ENCODE data around the gene FRS2.
A peak's percentile ranks its signal among the peaks of the same experiment; 100 is the strongest.

FRS2 gene

GRCh38 chr12:69464428-69464827 is 5.8 kb upstream of the FRS2 start:
- DNase-seq (ENCODE audit: low spot score), result no peak

GRCh38 chr12:69466867-69467266 is 3.3 kb upstream of the FRS2 start:
- DNase-seq (ENCODE audit: low spot score), result no peak

- no peak for DNase-seq (ENCODE audit: low spot score)
These were observed 2.8 kb upstream of the FRS2 start for GRCh38 chr12:69467366-69467765.

GRCh38 chr12:69468237-69469026 is 1.8 kb upstream of the FRS2 start:
- peak; percentile 24 for DNase-seq (ENCODE audit: low spot score)

GRCh38 chr12:69469854-69470188 is 367 bp upstream of the FRS2 start:
- DNase-seq (ENCODE audit: low spot score), result no peak

DNA sequence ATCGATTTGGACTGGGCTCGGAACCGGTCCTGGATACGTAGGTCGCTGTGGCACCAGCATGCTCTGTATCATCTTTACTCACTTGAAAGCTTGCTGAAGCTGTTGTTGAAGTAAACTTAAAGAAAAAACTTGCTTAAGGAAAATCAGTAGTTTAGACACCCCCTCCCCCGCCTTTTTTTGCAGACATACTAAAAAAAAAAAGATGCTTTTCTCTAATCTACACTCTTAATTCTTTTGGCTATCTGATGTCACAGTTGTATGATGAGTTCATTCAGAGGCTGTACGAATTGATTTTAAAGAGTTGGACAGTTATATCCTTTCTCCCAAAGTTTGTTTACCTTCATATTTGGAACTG is 865 bp downstream of the FRS2 start:
- no peak for DNase-seq (ENCODE audit: low spot score)

DNA sequence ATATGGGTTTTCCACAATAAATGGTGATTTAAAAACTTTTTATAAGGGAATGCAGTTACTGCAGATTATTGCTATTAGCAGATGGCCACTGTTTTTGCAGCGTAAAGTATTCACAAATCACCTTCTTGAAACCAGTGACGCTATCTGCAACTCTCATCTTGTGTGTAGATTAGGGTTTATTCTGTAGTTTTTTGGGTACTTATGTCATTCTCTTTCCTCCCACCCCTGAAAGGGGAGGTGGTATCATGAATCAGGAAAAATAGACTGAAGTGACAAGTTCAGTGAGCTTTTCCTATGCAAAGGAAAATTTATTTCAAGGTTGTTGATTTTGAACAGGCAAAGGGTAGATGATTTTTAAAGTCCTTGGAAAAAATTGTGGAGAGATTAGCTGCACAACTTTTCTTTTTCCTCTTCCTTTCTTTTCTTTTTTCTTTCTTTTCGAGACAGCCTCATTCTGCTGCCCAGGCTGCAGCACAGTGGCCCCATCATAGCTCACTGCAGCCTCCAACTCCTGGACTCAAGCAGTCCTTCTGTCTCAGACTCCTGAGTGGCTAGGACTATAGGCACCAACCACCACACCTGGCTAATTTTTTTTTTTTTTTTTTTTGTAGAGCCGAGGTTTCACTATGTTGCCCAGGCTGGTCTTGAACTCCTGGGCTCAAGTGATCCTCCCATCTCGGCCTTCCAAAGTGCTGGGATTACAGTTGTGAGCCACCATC is 1.6 kb downstream of the FRS2 start:
- DNase-seq (ENCODE audit: low spot score), result no peak

DNA sequence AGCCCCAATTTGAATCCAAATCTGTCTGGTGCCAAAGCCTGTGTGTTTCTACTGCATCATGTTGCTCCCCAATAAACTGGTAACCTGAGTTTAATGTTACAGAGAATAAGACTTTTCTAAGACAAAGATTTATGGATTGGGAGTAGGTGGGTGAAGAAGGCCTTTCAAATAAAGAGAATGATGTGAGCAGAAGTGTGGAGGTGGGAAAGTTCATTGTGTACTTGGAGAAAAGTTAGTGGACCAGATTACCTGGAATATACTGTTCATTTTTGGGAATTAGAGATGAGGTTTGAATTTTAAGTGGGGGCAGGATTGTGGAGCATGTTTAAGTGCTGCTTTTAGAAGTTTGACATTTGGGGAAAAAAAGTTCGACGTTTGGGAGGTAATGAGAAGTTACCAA is 3.1 kb downstream of the FRS2 start:
- DNase-seq (ENCODE audit: low spot score), result no peak

DNA sequence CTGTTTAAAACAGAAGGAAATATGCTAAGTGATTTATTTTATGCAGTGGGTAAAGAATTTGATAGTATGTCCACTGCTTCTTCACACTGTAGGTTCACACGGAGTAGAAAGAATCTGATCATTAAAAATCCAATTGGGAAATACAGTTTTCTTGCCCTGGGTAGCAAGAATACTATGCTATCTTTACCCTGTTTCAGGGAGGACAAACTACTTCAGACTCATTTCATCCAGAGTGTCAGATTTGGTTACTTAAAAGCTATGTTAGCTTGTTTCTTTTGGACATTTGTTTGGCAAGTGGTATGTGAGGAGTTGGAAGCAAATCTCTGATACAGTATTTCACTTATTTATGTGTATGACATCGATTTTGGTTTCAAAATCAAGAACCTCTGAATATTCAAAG is 4.3 kb downstream of the FRS2 start:
- no peak for DNase-seq (ENCODE audit: low spot score)

- no peak for DNase-seq (ENCODE audit: low spot score)
These were observed 5.2 kb downstream of the FRS2 start for GRCh38 chr12:69475237-69475975.

GRCh38 chr12:69476276-69477017 is 6.3 kb downstream of the FRS2 start:
- DNase-seq (ENCODE audit: low spot score), result peak; percentile 15

DNA sequence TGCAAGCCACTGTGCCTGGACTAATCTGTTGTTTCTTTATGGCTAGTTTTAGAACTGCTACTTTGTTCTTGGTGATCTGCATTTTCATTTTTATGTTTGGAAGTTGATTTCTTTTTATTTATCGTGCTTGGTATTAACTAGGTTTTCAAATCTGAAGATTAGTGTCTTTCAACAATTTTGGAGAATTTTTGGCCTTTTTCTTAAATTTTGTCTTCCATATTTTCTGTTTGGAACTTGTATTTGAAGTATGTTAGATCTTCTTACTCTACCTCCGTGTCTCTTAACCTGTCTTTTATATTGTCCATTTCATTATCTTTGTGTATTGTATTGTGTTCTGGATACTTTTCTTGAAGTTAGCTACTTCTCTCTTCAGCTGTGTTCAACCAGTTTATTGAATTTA is 9.5 kb downstream of the FRS2 start:
- no peak for DNase-seq (ENCODE audit: low spot score)

- DNase-seq (ENCODE audit: low spot score), result no peak
These were observed 10.5 kb downstream of the FRS2 start for GRCh38 chr12:69480698-69481097.

DNA sequence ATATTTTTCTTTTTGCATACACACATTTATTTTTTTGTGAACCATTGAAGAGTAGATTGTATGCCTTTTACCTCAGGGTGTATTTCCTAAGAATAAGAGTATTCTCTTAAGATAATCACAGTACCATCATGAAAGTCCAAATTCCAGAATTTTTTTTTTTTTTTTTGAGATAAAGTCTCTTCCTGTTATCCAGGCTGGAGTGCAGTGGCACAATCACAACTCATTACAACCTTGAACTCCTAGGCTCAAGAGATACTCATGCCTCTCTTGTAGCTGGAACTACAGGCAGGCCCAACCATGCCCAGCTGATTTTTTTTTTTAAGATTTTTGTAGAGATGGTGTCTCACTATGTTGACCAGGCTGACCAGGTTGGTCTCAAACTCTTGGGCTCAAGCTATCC is 10.9 kb downstream of the FRS2 start:
- no peak for DNase-seq (ENCODE audit: low spot score)

DNA sequence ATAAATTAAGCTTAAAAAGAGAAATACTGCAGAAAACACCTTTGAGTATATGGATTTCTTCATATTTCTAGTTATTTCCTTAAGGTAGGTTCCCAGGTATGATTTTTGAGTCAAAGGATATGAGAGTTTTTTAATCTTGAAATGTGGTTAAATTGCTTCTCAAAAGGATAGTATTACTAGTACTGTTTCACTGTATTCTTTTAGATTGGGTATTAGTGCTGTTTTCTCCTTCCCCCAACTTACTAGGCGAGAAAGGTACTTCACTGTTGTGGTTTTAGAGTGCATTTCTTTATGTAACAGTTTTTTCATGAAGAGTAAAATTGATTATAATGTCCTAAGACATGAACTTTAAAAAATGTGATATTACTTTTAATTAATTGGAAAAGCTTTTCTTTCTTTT is 13.5 kb downstream of the FRS2 start:
- DNase-seq (ENCODE audit: low spot score), result no peak

- no peak for DNase-seq (ENCODE audit: low spot score)
These were observed 14.2 kb downstream of the FRS2 start for GRCh38 chr12:69484428-69484827.

- no peak for DNase-seq (ENCODE audit: low spot score)
These were observed 20.9 kb downstream of the FRS2 start for GRCh38 chr12:69490920-69491643.

DNA sequence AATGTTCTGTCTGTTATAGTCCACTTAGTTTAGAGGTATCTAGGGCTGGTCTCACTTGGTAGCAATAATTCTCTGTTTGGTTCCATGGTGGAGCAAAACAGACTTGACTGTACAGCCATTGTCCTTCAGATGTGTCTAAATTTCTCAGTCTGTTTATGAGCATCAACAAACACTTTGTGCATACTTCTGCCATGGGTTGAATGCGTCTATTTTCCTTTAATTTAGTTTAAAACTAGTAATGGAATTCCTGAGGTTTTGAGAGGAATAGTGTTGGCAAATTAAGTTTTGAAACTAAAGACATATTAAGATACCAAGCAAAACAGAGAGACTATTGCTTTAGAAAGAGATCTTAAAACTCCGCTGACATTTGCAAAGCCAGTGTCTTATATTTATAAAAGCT is 22.6 kb downstream of the FRS2 start:
- no peak for DNase-seq (ENCODE audit: low spot score)

- DNase-seq (ENCODE audit: low spot score), result no peak
These were observed 24.9 kb downstream of the FRS2 start for GRCh38 chr12:69495071-69495470.

DNA sequence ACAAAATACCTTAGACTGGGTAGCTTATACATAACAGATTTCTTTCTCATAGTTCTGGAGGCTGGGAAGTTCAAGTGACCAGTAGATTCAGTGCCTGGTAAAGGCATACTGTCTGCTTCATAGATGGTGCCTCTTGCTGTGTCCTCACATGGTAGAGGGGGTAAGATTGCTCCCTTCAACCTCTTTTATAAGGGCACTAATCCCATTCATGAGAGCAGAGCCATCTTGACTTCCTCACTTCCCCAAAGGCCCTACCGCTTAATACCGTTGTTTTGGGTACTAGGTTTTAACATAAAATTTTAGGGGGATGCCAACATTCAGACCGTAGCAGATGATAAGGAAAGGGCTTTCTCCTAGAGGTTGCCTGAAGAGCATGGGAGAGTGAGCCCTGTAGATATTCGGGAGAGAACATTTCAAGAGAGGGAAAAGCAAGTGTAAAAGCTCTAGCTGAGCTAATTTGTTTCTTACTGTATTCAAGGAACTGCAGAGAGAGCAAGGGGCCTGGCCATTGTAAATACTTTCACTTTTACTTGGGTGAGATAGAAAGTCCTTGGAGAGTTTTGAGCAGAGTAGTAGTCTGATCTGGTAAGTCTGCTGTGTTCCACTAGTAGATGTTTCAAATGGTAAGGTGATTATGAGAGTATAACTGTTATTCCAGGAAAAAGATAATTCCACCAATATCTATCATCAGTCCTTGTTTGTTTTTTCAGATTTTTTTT is 27.3 kb downstream of the FRS2 start:
- no peak for DNase-seq (ENCODE audit: low spot score)

DNA sequence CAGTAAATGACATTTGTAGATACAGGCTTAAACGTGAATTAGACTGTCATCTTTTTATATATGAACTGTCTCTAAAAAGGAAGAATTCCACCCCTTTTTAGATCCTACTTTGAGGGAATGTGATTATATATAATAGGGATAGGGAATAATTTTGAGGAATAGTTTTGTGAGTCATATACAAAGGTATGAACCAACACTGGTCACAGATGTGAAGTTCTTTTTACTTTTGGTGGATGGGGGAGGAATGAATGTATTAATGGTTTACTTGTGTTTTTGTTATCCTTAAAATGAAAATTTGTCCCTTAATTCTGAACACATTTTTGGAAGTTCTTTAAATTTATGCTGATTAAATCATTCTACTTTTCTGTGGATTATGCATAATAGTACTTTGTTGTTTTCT is 30.4 kb downstream of the FRS2 start:
- no peak for DNase-seq (ENCODE audit: low spot score)

Data from SK-N-DZ (cell line).